ENCODE measurements around the gene CSE1L.

GRCh38 chr20:49028684-49029083 lies 17.4 kb upstream of the CSE1L start:
- TF ChIP-seq FOXA1 (IDR thresholded peaks at IDR 0.05) (no peak), SP1 (IDR thresholded peaks at IDR 0.05) (no peak), ZNF384 (IDR thresholded peaks at IDR 0.05) (no peak), TARDBP (IDR thresholded peaks at IDR 0.05) (no peak), BHLHE40 (IDR thresholded peaks at IDR 0.05; ENCODE audit: borderline replicate concordance) (no peak), ELF4 (IDR thresholded peaks at IDR 0.05) (no peak), NFRKB (IDR thresholded peaks at IDR 0.05) (no peak)

Data from HEK293T (cell line).